Measurements from ENCODE around the gene SUPT4H1. TPM values are rescaled to one million over a fixed set of nuclear protein-coding genes. Genes with fewer than 3 reads are reported as not detected.
"Not testable (repeated sequence)": the region's sequence is repeated elsewhere in the genome, so short reads cannot be mapped to it uniquely, and the experiment has no call there.

Gene SUPT4H1
- total RNA-seq, 2 experiments from 2014 or later, result 136 to 139 TPM

DNA sequence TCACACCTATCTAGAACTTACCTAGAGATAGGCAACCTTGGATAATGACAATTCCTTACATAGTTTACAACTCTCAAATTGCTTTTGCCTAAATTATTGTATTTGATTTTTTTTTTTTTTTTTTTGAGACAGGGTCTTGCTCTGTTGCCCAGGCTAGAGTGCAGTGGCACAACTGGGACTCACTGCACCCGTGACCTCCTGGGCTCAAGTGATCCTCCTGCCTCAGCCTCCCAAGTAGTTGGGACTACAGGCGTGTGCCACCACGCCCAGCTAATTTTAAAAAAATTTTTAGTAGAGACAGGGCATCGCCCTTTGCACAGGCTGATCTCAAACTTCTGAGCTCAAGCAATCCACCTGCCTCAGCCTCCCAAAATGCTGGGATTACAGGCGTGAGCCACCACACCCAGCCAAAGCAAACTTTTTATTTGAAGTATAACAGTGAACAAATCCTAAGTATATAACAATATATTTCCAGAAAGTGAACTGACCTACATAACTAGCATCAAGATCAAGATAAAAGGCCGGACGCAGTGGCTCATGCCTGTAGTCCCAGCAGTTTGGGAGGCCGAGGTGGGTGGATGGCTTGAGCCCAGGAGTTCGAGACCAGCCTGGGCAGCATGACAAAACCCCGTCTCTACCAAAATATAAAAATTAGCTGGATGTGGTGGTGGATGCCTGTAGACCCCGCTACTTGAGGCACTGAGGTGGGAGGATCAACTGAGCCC lies 10.7 kb downstream of the SUPT4H1 start:
- not testable (repeated sequence) for H3K27me3 Mint-ChIP-seq, H3K9me3 Mint-ChIP-seq, DNase-seq
- peak overlapping the region; percentile 100 for H3K27ac Mint-ChIP-seq
- peaks cover 78% of the 10 kb centered on the region for H3K36me3 Mint-ChIP-seq
- peaks cover 65% of the 10 kb centered on the region for H3K4me1 Mint-ChIP-seq
- H3K4me3 Mint-ChIP-seq, result peak overlapping the region; percentile 100

- H3K27me3 Mint-ChIP-seq, result no peaks in the 10 kb centered on the region
- peaks cover 2% of the 10 kb centered on the region for H3K9me3 Mint-ChIP-seq
- peaks cover 64% of the 10 kb centered on the region for H3K4me1 Mint-ChIP-seq
- no peak for DNase-seq
- peaks cover 75% of the 10 kb centered on the region for H3K36me3 Mint-ChIP-seq
- H3K4me3 Mint-ChIP-seq, result peak overlapping the region; percentile 100
- H3K27ac Mint-ChIP-seq, result peak overlapping the region; percentile 100
Measured at GRCh38 chr17:58340405-58340876, 11.6 kb downstream of the SUPT4H1 start.

- Mint-ChIP-seq H3K4me3 (peak overlapping the region; percentile 100), H3K9me3 (peaks cover 2% of the 10 kb centered on the region), H3K36me3 (peaks cover 72% of the 10 kb centered on the region), H3K27ac (peak overlapping the region; percentile 100), H3K4me1 (peaks cover 63% of the 10 kb centered on the region), H3K27me3 (no peaks in the 10 kb centered on the region)
- DNase-seq, result peak; percentile 29
Measured at GRCh38 chr17:58339755-58340404, 12.1 kb downstream of the SUPT4H1 start.

DNA sequence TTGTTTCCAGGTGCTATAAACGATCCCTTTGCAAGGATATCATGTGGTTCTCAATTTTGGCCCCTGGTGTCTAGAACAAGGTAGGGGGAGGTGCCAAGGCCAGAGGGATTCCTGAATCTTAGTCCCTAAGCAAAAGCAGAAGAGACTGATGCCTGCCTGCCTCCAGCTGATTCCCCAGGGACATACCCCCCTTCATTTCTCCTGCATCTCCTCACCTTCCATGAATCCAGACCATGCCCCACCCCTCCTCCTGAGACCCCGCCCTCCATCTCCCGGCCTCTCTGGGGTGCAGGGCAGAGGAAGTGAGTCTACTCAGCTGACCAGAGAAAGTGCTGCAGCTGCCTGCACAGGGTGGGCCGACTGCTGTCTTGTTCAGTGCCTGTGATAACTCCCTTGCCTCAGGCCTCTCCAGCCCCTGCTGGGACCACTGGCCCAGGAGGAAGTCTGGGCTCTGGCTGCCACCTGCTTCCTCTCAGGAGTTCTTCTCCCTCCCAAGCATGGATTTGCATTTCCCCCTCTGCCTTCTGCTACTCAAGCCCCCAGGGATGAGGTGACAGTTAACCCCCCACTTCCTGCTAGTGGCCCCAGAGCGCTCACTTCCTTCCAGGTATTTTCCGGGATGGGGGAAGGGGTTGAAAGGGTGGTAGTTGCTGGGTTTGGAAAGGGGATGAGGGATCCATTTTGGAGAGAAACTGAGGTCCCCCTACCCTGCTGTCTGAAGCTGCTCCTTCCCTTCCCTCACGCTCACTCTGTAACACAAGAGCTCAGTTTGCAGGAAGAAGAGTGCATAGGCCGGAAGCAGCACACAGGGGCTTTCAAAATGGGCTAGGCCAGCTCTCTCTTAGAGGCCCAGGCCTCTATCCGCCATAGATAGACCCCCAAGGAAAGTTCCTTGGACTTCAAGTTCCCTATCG lies 12.9 kb downstream of the SUPT4H1 start:
- Mint-ChIP-seq H3K4me3 (peak overlapping the region; percentile 100), H3K27ac (peak overlapping the region; percentile 100), H3K36me3 (peaks cover 74% of the 10 kb centered on the region), H3K27me3 (no peaks in the 10 kb centered on the region), H3K9me3 (peaks cover 2% of the 10 kb centered on the region), H3K4me1 (peaks cover 57% of the 10 kb centered on the region)
- DNase-seq, result peak; percentile 83

- peaks cover 69% of the 10 kb centered on the region for H3K36me3 Mint-ChIP-seq
- H3K4me3 Mint-ChIP-seq, result peak overlapping the region; percentile 100
- peak; percentile 62 for DNase-seq
- H3K27me3 Mint-ChIP-seq, result no peaks in the 10 kb centered on the region
- peaks cover 2% of the 10 kb centered on the region for H3K9me3 Mint-ChIP-seq
- peaks cover 52% of the 10 kb centered on the region for H3K4me1 Mint-ChIP-seq
- H3K27ac Mint-ChIP-seq, result peak overlapping the region; percentile 100
Measured at GRCh38 chr17:58338454-58338840, 13.6 kb downstream of the SUPT4H1 start.

DNA sequence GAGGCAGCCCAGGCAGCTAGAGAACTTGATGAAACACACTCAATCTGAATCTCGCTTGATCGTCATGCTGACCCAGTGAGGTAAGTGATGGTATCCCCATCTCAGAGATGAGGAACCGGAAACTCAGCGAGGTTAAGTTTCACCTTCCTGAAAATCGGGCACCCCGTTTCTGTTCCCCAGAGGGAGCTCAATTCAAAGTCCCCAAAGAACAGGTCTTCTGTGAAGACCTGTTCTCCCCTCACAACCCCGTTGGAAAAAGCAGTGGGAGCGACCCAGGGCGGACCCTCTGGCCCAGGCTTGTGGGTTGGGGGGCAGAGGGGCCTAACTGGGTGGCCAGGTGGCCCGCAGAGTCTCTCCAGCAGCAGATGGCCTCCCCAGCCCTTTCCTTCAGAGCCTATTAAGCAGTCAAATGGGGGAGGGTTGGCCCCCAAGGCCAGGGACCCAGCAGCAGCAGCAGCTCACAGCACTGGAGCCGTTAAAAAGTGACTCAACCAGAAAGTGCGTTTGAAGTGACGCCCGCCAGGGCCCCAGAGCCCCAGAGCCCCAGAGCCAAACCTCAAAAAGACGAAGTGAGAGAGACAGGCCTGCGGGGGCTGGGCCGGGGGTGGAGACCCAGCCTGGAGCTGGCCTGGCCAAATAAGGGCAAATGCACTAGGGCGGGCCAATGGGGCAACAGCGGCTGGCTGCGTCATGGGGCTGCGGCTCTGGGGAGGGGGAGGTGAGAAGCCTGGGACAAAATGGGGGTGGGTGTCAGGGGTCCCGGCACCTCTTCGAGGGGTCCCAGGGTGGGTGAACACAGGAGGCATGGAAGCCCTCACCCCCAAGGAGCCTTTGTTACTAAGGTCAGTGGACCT lies 14.2 kb downstream of the SUPT4H1 start:
- peak; percentile 97 for DNase-seq
- Mint-ChIP-seq H3K4me3 (peak overlapping the region; percentile 100), H3K27ac (peak overlapping the region; percentile 100), H3K36me3 (peaks cover 66% of the 10 kb centered on the region), H3K9me3 (peaks cover 2% of the 10 kb centered on the region), H3K4me1 (peaks cover 46% of the 10 kb centered on the region), H3K27me3 (peaks cover 4% of the 10 kb centered on the region)

DNA sequence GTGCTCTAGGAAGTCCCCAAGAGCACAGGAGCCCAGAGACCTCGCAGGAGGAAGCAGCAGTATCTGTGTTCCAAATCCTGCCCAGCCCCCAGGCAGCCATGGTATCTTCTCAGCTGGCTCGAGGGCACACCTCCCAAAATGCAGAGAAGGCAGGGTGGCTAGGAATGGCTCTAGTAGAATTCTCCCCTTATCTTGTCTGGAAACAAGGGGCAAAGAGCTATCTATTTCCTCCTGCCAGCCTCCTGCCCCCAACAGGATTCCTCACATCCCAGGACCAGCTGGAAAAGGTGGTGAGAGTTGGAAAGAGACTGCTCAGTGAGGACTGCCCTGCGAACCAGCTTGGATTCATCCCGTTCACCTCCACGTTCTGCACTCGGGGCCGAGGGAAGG lies 14.8 kb downstream of the SUPT4H1 start:
- Mint-ChIP-seq H3K27ac (peak overlapping the region; percentile 100), H3K4me1 (peaks cover 42% of the 10 kb centered on the region), H3K27me3 (peaks cover 6% of the 10 kb centered on the region), H3K36me3 (peaks cover 64% of the 10 kb centered on the region), H3K4me3 (peak overlapping the region; percentile 100), H3K9me3 (peaks cover 3% of the 10 kb centered on the region)
- DNase-seq, result peak; percentile 54

GRCh38 chr17:58336456-58337209 lies 15.4 kb downstream of the SUPT4H1 start:
- peak overlapping the region; percentile 100 for H3K27ac Mint-ChIP-seq
- peaks cover 4% of the 10 kb centered on the region for H3K9me3 Mint-ChIP-seq
- peak overlapping the region; percentile 100 for H3K4me3 Mint-ChIP-seq
- peaks cover 12% of the 10 kb centered on the region for H3K27me3 Mint-ChIP-seq
- H3K4me1 Mint-ChIP-seq, result peaks cover 43% of the 10 kb centered on the region
- peaks cover 64% of the 10 kb centered on the region for H3K36me3 Mint-ChIP-seq
- no peak for DNase-seq

GRCh38 chr17:58335779-58336455 lies 16.1 kb downstream of the SUPT4H1 start:
- peak; percentile 74 for DNase-seq
- Mint-ChIP-seq H3K27me3 (peaks cover 19% of the 10 kb centered on the region), H3K4me1 (peaks cover 49% of the 10 kb centered on the region), H3K36me3 (peaks cover 66% of the 10 kb centered on the region), H3K9me3 (peaks cover 9% of the 10 kb centered on the region), H3K27ac (peak overlapping the region; percentile 100), H3K4me3 (peak overlapping the region; percentile 100)

- peak; percentile 62 for DNase-seq
- H3K4me1 Mint-ChIP-seq, result peaks cover 48% of the 10 kb centered on the region
- H3K27me3 Mint-ChIP-seq, result peaks cover 26% of the 10 kb centered on the region
- peak overlapping the region; percentile 100 for H3K27ac Mint-ChIP-seq
- H3K36me3 Mint-ChIP-seq, result peaks cover 66% of the 10 kb centered on the region
- peaks cover 10% of the 10 kb centered on the region for H3K9me3 Mint-ChIP-seq
- peak overlapping the region; percentile 100 for H3K4me3 Mint-ChIP-seq
Measured at GRCh38 chr17:58335061-58335731, 16.8 kb downstream of the SUPT4H1 start.

GRCh38 chr17:58334661-58335060 lies 17.3 kb downstream of the SUPT4H1 start:
- Mint-ChIP-seq H3K4me3 (peak overlapping the region; percentile 100), H3K4me1 (peaks cover 48% of the 10 kb centered on the region), H3K27me3 (peaks cover 29% of the 10 kb centered on the region), H3K27ac (peak overlapping the region; percentile 100), H3K9me3 (peaks cover 10% of the 10 kb centered on the region), H3K36me3 (peaks cover 64% of the 10 kb centered on the region)
- no peak for DNase-seq

GRCh38 chr17:58334256-58334655 lies 17.7 kb downstream of the SUPT4H1 start:
- peak overlapping the region; percentile 100 for H3K27ac Mint-ChIP-seq
- H3K9me3 Mint-ChIP-seq, result peaks cover 10% of the 10 kb centered on the region
- peaks cover 63% of the 10 kb centered on the region for H3K36me3 Mint-ChIP-seq
- no peak for DNase-seq
- peak overlapping the region; percentile 100 for H3K4me3 Mint-ChIP-seq
- H3K27me3 Mint-ChIP-seq, result peaks cover 33% of the 10 kb centered on the region
- peaks cover 52% of the 10 kb centered on the region for H3K4me1 Mint-ChIP-seq

Measured in activated naive CD8-positive, alpha-beta T cell treated with anti-CD3 and anti-CD28 coated beads for 36 hours (primary cell).